Neural progenitor cell (in vitro differentiated cells): Measurements from ENCODE around the gene GLI2. TPM values are rescaled to one million over a fixed set of nuclear protein-coding genes. Genes with fewer than 3 reads are reported as not detected.

Source experiments
- DNase-seq: peaks from one replicate; pipeline ENCODE4 v3.0.0-alpha.2; 2016; ENCODE audit warnings: low spot score
- H2AFZ ChIP-seq: fragments of 200-600 bp; sonication (generic); replicated peaks from 2 replicates; pipeline ENCODE4 v1.6.1; 2016; ENCODE audit warnings: antibody characterized with exemption
- H3F3A ChIP-seq: fragments of 200-600 bp; sonication (generic); 2 replicates; pipeline ENCODE4 v1.6.1; 2016; ENCODE audit warnings: antibody characterized with exemption, low read depth
- H3K27ac ChIP-seq: fragments of 200-600 bp; sonication (generic); 2 replicates; pipeline ENCODE4 v1.5.1; 2016; ENCODE audit warnings: mild to moderate bottlenecking
- H3K27me3 ChIP-seq: fragments of 200-600 bp; sonication (generic); 2 replicates; pipeline ENCODE4 v1.6.1; 2016; ENCODE audit warnings: mild to moderate bottlenecking, moderate library complexity
- H3K36me3 ChIP-seq: fragments of 200-600 bp; sonication (generic); 2 replicates; pipeline ENCODE4 v1.5.1; 2016
- H3K4me1 ChIP-seq: fragments of 200-600 bp; sonication (generic); 2 replicates; pipeline ENCODE4 v1.6.1; 2016; ENCODE audit warnings: mixed run types
- H3K4me2 ChIP-seq: fragments of 200-600 bp; sonication (generic); 2 replicates; pipeline ENCODE4 v1.6.1; 2016
- H3K4me3 ChIP-seq: fragments of 200-600 bp; sonication (generic); 2 replicates; pipeline ENCODE4 v1.5.1; 2016
- H3K79me2 ChIP-seq: fragments of 200-600 bp; sonication (generic); 2 replicates; pipeline ENCODE4 v1.6.1; 2016; ENCODE audit warnings: low read depth
- H3K9ac ChIP-seq: fragments of 200-600 bp; sonication (generic); 2 replicates; pipeline ENCODE4 v1.6.1; 2016
- H3K9me3 ChIP-seq: fragments of 200-600 bp; sonication (generic); 2 replicates; pipeline ENCODE4 v1.5.1; 2016; ENCODE audit warnings: low read depth
- H4K20me1 ChIP-seq: fragments of 200-600 bp; sonication (generic); 2 replicates; pipeline ENCODE4 v1.6.1; 2016; ENCODE audit warnings: low read depth
- H3K27ac Mint-ChIP-seq: 3 replicates; pipeline ENCODE4 v1.8.0; 2021; ENCODE audit warnings: mixed read lengths
- H3K27me3 Mint-ChIP-seq: 2 replicates; pipeline ENCODE4 v1.8.0; 2022; ENCODE audit warnings: low read depth, mild to moderate bottlenecking, inconsistent platforms, moderate library complexity, mixed read lengths; ENCODE audit not compliant: insufficient read depth
- H3K36me3 Mint-ChIP-seq: 3 replicates; pipeline ENCODE4 v1.8.0; 2021; ENCODE audit warnings: mixed read lengths
- H3K4me1 Mint-ChIP-seq: 3 replicates; pipeline ENCODE4 v1.8.0; 2021; ENCODE audit warnings: mixed read lengths
- H3K4me3 Mint-ChIP-seq: 3 replicates; pipeline ENCODE4 v1.8.0; 2021; ENCODE audit warnings: mild to moderate bottlenecking, moderate library complexity, mixed read lengths
- H3K9me3 Mint-ChIP-seq: 3 replicates; pipeline ENCODE4 v1.8.0; 2020; ENCODE audit warnings: mixed read lengths
- CTCF ChIP-seq: fragments of 200-600 bp; sonication (generic); IDR thresholded peaks from 2 replicates; pipeline ENCODE4 v1.5.1; 2017; ENCODE audit warnings: antibody characterized with exemption, mild to moderate bottlenecking
- EZH2 ChIP-seq: fragments of 200-600 bp; sonication (generic); IDR thresholded peaks from 2 replicates; pipeline ENCODE4 v1.6.1; 2017; ENCODE audit warnings: antibody characterized with exemption, mild to moderate bottlenecking, moderate library complexity
- EZH2phosphoT487 ChIP-seq: fragments of 200-600 bp; sonication (generic); IDR thresholded peaks from 2 replicates; pipeline ENCODE4 v1.6.1; 2017; ENCODE audit warnings: antibody characterized with exemption
- total RNA-seq: library from RNA; depleted of rRNA; stranded (reverse); fragments of >200 nt; gene quantifications from 2 replicates; pipeline ENCODE4 v1.2.3, GENCODE V29; 2015; ENCODE audit warnings: low replicate concordance

Gene GLI2
- total RNA-seq, 1 donor from 2014 or later: 9.4 TPM

DNA sequence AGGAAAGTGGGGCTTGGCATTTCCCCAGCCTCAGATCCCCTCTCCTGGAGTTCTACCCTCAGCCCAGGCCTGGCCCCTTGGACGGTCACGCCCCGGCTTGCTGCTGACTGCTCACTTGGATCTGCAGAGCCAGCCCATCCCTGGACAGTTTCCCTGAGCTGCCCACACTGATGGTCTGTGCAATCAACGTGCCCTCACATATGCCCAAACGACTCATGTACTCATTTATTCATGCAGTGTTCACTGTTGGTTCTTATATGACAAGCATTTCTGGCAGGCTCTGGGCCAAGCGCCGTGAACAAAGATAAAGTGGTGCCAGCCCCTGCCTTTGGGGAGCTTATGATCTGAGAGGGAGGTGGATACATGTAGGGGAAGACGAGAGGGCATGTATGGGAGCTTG, 20.3 kb upstream of the GLI2 start:
- Mint-ChIP-seq H3K4me1 (peaks cover 16% of the 10 kb centered on the region), H3K36me3 (no peaks in the 10 kb centered on the region), H3K9me3 (no peaks in the 10 kb centered on the region), H3K27ac (peak overlapping the region; percentile 78), H3K4me3 (no peak overlapping the region), H3K27me3 (peaks cover 22% of the 10 kb centered on the region)
- H3K36me3 ChIP-seq: no peaks in the 10 kb centered on the region
- no peaks in the 10 kb centered on the region for H3F3A ChIP-seq
- no peak overlapping the region for H2AFZ ChIP-seq
- no peaks in the 10 kb centered on the region for H3K79me2 ChIP-seq
- H3K9me3 ChIP-seq: no peaks in the 10 kb centered on the region
- H3K27me3 ChIP-seq: peaks cover 28% of the 10 kb centered on the region
- no peak for TF ChIP-seq CTCF
- no peak for TF ChIP-seq EZH2
- TF ChIP-seq EZH2phosphoT487: no peak
- no peaks in the 10 kb centered on the region for H3K4me1 ChIP-seq
- no peak overlapping the region for H3K27ac ChIP-seq
- no peak for DNase-seq
- H3K9ac ChIP-seq: no peak overlapping the region
- H4K20me1 ChIP-seq: no peaks in the 10 kb centered on the region
- no peak overlapping the region for H3K4me2 ChIP-seq
- H3K4me3 ChIP-seq: no peak overlapping the region

DNA sequence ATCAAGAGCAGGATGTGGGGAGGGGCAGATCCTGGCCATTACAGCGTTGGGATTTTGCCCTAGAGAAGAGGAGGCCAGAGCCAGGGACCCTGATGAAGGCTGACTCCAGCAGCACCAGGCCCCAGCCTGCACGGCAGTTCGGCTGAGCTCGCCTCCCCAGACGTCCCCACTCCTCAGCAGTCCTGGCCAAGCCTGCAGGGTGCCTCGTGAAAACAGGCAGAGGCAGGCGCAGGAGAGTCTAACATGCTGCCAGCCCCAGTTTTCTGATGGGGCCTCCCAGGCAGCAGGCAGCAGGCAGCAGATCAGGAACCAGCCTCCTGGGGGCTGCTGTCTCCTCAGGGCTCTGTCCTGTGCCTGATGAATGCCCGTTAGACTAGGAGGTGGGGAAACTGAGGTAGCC, 19.7 kb upstream of the GLI2 start:
- Histone ChIP-seq H3K79me2 (no peaks in the 10 kb centered on the region), H3K36me3 (no peaks in the 10 kb centered on the region), H3F3A (no peaks in the 10 kb centered on the region), H3K4me3 (no peak overlapping the region), H3K27ac (no peak overlapping the region), H4K20me1 (no peaks in the 10 kb centered on the region), H3K4me1 (no peaks in the 10 kb centered on the region), H3K4me2 (no peak overlapping the region), H2AFZ (no peak overlapping the region), H3K27me3 (peaks cover 22% of the 10 kb centered on the region), H3K9me3 (no peaks in the 10 kb centered on the region), H3K9ac (no peak overlapping the region)
- Mint-ChIP-seq H3K4me1 (peaks cover 16% of the 10 kb centered on the region), H3K9me3 (no peaks in the 10 kb centered on the region), H3K27me3 (peaks cover 19% of the 10 kb centered on the region), H3K27ac (peak overlapping the region; percentile 78), H3K36me3 (no peaks in the 10 kb centered on the region), H3K4me3 (no peak overlapping the region)
- no peak for DNase-seq
- TF ChIP-seq EZH2phosphoT487 (no peak), CTCF (no peak), EZH2 (no peak)

DNA sequence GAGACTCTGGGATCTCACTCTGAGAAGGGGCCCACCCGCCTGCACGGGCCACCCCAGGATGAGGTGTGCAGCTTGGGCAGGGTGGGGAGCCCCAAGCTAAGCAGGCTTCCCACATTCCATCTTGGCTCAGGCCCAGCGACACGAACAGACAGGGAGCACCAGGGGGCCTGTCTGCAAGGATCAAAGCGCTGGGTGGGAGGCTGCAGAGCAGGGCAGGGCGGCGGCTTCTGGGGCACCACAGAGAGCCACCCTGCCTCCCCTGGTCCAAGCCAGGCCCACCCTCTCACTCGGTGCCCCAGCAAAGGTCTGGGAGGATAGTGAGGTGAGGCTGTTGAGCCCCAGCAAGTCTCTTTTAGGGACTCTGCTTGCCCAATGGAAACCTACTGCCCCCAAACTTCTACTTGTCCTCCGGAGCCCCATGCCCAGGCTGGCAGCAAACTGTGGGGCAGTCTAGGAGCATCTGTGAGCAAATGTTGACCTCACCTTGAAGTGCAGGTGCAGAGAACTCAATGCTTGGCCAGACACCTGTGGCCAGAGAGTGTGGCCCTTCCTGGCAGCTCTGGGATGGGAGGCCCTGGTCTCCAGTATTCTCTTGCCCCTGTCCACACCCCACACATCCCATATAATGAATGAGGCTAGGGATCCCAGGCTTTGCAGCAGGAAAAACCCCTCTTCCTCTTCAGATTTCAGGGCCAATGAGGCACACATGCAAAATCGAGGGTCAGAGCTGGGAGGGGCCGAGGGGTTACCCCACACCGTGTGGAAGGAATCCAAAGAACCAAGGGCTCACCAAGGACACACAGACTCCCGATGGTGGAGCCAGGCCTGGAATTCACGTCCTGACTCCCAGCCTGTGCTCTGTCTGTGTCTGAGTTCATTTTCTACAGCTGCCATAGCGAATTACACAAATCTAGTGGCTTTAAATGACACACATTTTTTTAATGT, 18.8 kb upstream of the GLI2 start:
- no peak overlapping the region for H3K4me3 ChIP-seq
- H3K27ac Mint-ChIP-seq: no peak overlapping the region
- H3K36me3 Mint-ChIP-seq: no peaks in the 10 kb centered on the region
- H3K27ac ChIP-seq: no peak overlapping the region
- no peaks in the 10 kb centered on the region for H3K4me1 ChIP-seq
- no peak overlapping the region for H3K4me3 Mint-ChIP-seq
- no peak overlapping the region for H2AFZ ChIP-seq
- H3F3A ChIP-seq: no peaks in the 10 kb centered on the region
- no peaks in the 10 kb centered on the region for H3K36me3 ChIP-seq
- no peak for TF ChIP-seq CTCF
- TF ChIP-seq EZH2phosphoT487: no peak
- H3K9ac ChIP-seq: no peak overlapping the region
- no peak for DNase-seq
- H3K27me3 Mint-ChIP-seq: peaks cover 9% of the 10 kb centered on the region
- H4K20me1 ChIP-seq: no peaks in the 10 kb centered on the region
- peaks cover 8% of the 10 kb centered on the region for H3K4me1 Mint-ChIP-seq
- no peak overlapping the region for H3K4me2 ChIP-seq
- no peaks in the 10 kb centered on the region for H3K9me3 Mint-ChIP-seq
- H3K79me2 ChIP-seq: no peaks in the 10 kb centered on the region
- peaks cover 12% of the 10 kb centered on the region for H3K27me3 ChIP-seq
- H3K9me3 ChIP-seq: no peaks in the 10 kb centered on the region
